Activated CD4-positive, CD25-positive, alpha-beta regulatory T cell treated with anti-CD3 and anti-CD28 coated beads, Interleukin-2, amount 50 U/mL, for 24 hours (primary cell): ENCODE measurements around the gene MYO15A.
"Not testable (repeated sequence)": the region's sequence is repeated elsewhere in the genome, so short reads cannot be mapped to it uniquely, and the experiment has no call there.

Experiments used
- ATAC-seq, 2 donors: fragments of 150-1000 bp; cut with Tn5 transposase; one replicate each; pipeline ENCODE4 v1.10.0; 2021; ENCODE audit warnings: mild to moderate bottlenecking in 1 of 2, moderate library complexity in 1 of 2

The MYO15A gene

DNA sequence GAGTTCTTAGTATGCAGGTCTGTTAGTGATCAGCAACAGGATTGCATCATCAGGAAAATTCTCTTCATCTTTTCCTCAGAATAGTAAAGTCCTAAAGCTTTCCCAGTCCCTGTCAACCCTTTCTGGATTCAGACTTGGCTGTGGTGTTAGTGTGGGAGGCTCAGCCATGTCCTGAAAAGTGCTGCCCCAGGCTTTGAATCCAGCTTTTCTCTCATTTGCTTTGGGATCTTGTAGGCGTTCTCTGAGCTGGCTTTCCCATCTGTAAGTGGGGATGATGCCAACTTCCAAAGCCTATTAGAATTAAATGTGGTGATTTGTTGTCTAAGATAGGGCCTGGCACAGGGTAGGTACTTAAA is 78.0 kb downstream of the MYO15A start:
- ATAC-seq = no peak

DNA sequence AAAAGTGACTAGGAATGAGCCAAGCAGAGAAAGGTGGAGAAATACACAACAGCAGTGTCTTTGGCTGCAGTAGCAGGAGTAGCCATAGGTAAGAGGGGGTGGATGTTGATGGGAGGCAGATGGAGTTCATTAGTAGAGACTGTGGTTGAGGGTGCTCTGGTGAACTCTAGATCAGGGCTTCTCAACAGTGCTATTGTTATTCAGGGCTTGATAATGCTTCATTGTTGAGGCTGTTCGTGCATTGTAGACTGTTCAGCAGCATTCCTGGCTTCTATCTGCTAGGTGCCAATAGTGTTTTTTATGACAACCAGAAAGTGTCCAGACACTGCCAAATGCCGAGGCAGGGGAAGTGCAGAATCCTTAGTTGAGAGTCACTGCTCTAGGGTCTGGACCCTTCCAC is 78.7 kb downstream of the MYO15A start:
- no peak for ATAC-seq

DNA sequence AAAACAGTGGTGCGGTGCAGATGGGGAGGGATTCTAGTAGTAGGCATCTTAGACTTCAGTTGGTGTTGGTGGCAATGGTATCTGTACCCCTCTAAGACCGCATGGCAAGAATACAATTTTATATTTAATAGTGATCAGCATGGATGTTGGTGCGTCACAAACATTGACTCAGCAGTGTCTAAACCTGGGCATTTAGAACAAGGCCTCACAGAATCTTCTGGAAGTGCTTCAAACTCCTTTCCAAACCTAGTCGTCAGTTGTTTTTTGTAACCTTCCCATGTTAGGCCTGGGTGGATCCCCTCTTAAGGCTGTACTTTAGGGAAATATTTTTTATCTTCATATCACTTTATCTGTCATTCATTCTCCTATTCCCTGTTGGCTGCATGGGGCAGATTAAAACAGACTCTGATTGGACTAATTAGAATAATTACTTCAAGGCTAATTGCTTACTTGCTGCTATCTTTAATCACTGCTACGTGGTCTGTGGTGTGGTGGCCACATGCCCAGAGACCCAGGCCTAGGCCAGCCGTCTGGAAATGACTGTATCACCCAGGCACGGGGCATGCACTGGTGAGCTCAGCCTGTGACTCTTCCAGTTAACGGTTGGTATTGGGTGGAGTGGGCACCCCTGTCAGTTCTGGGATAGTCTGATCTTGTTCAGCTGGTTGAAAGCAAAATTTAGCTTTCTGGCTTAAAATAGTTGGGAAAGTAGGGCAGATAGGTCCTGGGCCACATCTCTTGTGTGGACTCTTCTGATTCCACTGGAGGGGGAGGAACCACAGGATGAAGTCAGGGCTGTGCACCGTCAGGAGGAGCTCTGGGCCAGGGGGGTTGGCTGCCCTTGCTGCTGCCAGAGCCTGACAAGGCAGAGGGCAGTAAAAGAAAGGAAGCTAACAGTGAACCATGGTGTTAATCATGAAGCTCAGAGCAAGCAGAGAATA is 79.5 kb downstream of the MYO15A start:
- no peak for ATAC-seq

DNA sequence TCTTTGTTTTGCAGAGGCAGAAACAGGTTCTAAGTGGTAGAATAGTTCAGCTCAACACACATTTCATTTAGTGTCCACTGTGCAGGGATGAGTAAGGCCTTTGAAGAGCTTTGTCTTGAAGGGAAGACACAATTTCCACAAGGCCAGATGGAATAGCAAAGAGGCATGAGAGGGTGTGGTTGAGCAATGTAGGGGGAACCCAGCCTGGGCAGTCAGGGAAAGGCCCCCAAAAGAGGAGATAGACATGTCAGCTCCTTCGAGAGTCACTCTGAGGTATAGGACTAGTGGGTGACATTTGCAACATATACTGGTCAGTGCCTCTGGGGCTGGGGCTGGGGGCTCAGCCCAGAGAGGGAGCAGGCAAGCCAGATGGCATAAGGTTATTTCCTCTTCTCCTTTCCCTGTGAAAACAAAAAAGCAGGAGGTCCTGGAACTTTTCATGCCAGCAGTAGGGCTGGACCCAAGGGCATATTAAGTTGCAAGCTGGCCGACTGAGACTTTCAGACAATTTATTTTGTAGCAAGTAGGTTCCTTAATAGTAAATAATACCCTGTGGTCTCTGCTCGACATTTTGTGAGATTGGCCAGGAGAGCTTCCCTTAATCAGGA is 82.2 kb downstream of the MYO15A start:
- ATAC-seq = no peak

DNA sequence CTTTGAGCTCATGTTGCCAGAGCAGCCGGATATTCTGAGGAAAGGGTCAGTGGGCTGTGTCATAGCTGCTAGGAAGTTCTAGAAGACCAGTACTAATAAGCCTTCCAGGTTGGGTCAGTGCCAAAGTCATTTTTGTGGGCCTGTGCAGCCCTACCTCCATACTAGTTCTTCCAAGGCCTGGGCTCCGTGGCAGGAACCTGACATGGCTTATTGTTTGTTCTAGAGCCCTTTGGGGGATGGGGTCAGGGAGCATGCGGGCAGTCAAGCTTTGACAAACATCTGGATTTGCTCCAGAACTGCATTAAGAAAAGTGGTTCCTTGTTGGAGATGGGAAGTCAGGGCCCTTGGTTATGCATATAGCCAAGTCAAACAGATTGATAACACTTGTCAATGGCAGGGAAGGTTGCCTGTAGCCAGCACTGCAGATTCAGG is 82.7 kb downstream of the MYO15A start:
- no peak for ATAC-seq

DNA sequence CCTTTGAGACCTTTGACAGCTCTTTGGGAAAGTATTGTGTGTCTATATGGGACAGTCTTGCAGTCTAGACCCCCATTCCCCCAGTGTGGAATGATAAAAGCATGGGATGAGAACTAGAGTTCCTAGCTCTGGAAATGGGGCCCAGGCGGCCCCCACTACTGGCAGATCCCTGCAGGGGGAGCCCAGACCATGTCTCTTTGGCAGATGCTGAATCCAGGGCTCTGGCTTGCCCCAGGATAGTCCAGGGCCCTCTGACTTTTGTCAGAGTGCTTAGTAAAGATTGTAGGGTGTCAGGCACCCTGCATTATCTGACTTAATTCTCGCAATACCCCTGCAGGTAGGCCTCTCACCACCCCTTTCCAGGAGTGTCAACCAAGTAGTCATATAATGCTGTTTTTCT is 83.4 kb downstream of the MYO15A start:
- ATAC-seq = peak in 1 of 2 donors; percentile 34

DNA sequence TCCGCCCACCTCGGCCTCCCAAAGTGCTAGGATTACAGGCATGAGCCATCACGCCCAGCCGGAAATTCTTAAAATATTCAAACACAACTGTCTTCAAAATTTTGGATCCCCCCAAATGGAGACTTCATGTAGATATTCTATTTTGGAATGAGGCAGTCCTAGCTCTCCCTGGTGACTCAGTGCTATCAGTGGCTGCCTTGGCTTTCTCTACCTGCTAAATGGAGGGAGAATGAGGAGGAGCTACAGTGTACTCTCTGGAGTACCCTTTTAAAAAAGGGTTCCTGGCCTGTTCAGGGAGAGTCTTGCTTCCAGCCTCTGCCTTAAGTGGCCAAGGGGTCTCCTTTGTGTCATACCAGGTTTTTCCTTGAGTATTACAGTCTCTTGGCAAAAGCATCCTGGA is 85.8 kb downstream of the MYO15A start:
- no peak for ATAC-seq

DNA sequence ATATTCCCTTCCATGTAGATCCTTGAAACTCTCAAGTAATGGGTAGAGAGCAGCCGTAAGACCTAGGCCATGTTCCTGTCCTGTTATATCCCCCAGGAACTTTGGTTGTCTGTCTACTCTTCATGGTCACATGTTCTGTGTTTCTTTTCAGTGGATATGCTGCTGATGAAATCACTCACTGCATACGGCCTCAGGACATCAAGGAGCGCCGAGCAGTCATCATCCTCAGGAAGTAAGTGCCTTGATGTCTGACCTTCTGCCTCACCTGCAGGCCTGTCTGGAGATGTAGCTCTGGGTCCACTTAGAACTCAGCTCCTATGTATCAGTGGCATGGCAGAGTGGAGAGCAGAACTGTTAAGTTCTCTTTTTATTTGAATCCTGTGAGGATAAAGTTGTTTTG is 86.2 kb downstream of the MYO15A start:
- no peak for ATAC-seq

DNA sequence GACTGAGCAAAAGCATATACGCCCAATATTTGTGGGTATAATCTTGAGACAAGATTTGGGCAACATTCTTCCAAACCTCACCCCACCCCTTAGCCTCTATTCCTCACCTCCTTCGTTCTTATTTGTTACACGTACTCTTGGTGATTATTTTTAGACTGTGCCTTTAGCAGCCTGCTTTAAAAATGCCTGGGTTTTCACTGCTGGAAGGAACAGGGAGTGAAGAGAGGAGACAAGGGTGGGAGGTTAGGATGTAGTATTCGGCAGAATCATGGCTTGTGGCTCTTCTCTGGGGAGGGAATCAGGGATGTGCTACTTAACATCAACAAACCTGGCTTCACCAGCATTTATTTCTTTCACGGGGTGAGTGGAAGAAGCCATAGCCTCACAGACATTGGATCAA is 86.7 kb downstream of the MYO15A start:
- ATAC-seq = no peak

DNA sequence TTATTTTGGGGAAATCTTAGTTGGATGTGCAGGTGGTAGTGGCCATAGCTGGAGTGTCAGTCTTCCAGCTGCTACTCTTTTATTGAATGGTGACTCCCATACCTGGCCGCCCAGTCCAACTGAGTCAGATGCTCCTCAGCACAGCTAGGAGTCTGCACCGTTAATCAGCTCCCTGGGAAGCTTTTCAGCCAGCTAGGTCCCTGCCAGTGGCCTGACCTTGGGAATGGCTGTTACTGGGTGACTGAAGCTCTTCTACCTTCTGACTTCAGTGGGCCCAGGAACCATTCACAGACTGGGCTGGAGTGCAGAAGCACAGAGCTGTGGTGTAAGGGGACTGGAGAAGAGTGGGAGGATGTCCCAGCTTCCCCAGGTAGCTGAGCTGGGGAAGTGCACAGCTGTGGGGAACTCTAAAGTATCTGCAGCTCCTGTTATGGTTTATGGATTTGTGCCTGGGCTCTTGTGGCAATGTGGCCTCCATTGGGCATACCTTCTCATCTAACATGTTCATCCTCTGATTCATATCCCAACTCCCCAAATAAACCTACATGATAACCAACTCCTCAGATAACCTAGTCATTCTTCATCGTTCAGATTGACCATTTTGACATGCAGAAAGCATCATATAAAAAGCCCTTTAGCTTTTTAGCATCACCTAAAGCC is 89.1 kb downstream of the MYO15A start:
- no peak for ATAC-seq

DNA sequence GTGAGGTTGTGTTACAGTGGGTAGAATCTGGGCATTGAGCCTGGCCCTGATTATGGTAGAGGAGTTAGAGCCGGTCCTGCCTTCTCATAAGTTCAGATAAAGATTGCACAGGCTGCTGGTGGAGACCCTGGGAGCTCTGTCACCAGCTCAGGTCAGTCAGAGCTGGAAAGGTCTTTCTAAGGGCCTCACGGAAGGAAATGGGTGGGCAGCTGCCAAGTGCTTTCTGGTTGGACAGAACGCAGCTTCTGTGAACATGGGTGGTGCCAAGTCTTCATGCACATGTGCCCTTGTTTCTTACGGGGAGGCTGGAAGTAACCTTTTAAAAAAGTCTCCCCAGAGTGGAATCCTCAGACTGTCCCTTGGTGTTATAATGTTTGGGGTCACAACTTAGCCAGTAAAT is 90.0 kb downstream of the MYO15A start:
- ATAC-seq = no peak

DNA sequence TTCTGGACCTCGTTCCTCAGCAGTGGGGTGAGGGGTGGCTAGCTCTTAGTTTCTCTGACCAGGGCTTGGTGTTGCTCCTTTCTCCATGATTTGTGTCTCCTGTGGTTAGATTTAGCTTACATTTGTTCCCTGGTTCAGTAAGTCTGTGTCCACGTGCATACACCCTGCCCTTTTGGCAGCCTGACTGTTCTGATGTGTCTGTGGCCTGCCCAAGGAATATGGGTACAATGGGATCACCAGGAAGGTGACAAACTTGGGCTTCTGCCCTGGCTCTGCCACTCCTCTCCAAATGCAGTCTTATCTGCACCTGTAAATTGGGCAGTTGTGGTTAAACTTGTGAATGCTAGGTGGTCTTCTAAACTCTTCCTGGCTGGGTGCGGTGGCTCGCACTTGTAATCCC is 92.6 kb downstream of the MYO15A start:
- no peak for ATAC-seq

DNA sequence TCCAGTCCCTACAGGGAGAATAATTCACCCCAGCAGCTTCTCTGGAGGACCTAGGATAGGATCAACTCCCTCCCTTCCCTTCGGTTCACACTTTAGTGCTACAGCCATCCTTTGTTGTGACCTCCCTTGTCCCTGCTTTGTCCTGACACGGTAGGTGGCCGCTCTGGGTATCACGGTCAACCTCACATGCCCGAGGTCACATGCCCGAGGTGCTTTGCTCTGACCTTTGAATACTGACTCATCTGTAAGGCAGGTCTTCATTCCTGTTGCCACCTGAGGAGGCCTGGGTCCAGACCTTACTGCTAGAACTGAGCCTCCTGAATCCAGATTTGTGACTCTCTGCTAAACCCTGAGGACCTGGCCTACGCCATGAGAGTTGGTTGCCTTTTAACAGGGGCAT is 94.8 kb downstream of the MYO15A start:
- ATAC-seq = no peak

DNA sequence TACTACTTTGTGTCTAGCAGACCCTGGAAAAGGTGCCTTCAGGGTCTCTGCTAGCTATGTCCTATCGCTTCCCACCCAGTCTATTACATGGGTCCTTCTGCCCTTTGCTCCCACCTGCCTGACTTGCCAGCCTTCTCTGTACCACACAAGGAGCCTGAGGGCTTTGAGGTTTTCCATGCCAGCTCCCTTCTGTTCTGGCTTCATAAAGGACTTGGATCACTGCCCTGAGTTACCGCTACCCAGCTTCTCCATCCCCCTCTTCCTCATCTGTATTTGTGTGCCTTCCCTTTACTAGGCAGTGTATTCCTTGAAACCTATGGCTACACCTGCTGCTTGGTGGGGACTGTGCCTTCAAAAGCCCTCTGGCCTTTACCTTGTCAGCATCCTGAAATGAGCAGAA is 97.3 kb downstream of the MYO15A start:
- no peak for ATAC-seq

DNA sequence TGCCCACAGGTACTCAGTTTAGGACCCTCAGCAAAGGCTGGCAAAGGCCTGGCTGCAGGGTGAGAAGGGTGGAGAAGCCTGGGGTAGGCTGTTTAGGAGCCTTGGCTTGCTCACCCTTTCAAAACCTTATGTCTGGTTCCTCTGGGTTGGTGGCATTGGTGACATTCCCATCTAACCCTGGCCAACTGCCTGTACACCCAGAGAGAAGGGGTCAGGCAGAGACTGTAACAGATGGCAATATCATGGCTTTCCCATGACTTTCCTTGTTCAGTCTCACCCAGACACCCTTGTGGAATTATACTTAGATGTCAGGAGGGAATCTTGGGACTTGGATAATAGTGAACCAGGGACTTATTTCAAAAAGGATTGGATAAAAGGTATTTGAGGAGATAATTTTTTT is 98.4 kb downstream of the MYO15A start:
- ATAC-seq = no peak

DNA sequence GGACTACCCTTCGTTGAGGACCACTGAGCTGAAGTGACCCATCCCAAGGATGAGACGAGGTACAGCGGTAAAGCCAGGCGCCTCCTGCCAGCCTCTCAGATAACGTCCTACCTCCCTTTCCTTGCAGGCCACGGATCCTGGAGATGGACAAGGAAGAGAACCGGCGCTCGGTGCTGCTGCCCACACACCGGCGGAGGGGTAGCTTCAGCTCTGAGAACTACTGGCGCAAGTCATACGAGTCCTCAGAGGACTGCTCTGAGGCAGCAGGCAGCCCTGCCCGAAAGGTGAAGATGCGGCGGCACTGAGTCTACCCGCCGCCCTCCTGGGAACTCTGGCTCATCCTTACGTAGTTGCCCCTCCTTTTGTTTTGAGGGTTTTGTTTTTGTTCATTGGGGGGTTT is 99.5 kb downstream of the MYO15A start:
- no peak for ATAC-seq

DNA sequence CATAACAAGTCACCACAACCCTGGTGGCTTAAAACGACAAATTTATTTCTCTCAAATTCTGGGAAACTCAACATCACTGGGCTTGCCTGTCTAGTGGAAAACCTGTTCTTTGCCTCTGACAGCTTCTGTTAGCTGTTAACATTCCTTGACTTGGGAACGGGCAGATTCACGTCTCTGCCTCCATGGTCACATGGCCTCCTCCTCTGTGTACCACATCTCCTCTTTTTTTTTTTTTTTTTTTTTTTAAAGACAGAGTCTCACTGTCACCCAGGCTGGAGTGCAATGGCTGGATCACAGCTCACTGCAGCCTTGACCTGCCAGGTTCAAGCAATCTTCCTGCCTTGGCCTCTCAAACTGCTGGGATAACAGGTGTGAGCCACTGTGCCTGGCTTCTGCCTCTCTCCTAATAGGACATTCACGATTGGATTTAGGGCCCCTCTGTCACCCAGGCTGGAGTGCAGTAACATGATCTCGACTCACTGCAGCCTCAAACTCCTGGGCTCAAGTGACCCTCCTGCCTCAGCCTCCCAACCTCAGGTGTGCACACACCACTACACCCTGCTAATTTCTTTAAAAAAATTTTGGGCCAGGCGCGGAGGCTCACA is 105.2 kb downstream of the MYO15A start:
- ATAC-seq = no peak

DNA sequence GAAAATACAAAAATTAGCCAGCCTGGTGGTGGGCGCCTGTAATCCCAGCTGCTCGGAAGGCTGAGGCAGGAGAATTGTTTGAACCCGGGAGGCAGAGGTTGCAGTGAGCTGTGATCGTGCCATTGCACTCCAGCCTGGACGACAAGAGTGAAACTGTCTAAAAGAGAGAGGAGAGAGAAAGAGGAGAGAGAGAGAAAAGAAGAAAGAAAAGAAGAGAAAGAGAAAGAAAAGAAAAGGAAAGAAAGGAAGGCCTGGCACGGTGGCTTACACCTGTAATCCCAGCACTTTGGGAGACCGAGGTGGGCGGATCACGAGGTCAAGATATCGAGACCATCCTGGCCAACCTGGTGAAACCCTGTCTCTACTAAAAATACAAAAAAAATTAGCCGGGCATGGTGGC is 108.3 kb downstream of the MYO15A start:
- not testable (repeated sequence) for ATAC-seq

DNA sequence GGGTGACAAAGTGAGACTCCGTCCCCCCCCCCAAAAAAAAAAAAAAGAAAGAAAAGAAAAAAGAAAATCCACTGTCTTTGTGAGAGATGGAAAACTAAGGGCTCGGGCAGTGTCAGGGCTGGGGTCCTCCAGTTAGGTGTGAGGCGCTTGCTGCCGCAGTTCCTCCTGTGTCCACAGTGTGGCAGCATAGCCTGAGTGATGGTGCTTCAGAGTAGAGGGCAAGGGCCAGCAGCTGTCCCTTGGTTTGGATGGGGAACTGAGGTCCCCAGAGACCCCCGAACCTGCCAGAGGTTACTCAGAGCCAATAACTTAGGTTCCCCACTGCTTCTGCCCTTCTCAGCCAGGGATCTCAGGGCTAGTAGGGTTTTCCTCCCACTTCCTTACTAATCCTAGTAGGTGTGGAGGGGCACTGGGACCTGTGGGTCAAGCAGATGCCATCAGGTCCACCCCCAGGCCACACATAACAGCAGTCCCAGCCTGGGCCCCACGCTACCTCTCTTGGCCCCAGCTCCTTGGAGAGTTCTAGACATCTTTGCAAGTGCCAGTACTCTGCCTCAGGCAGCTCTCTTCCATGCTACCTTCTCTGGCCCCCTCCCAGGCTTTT is 109.0 kb downstream of the MYO15A start:
- peak; percentile 64 to 88 for ATAC-seq

DNA sequence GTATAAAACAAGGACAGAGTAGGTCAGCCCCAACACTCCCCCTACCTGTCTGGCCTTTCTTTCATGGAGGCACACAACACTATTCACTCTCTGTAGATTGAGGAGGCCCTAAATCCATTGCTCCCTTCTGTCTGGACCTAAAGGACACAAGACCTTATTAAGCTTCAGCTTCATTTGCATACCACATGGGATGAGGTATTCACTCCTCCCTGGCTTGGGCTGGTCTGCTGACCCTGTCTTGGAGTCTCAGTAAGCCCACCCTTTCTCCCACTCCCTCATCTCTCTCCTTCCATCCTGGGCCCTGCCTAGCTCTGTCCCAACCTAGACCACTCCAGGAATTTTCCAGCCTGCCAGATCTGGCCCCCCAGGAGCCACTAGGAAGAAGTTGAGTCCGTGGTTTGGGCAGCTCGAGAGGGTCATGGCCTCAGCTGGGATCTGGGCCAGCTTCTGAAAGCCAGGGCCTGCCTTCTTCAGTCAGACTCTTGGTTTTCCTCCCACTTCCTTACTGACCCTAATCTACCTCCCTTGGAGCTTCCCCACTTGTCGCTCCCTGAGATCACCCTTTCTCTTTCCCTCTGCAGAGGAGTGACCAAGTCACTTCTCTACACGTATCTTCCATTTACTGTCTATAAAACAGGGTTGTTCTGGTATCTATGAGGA is 110.3 kb downstream of the MYO15A start:
- ATAC-seq = no peak

DNA sequence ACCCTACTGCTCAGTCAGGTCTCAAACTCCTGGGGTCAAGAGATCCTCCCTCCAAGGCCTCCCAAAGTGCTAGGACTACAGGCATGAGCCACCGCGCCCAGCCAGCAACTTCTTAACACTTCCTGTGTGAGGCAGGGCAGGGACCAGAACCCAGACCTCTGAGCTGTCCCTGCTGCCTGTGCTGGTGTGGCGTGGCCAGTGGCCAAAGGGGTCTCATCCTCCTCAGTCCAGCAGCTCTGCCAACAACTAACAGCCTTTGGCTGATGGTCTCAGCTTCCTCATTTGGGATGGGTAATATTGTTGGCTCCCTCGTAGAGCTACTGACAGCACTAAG is 115.5 kb downstream of the MYO15A start:
- ATAC-seq = no peak

DNA sequence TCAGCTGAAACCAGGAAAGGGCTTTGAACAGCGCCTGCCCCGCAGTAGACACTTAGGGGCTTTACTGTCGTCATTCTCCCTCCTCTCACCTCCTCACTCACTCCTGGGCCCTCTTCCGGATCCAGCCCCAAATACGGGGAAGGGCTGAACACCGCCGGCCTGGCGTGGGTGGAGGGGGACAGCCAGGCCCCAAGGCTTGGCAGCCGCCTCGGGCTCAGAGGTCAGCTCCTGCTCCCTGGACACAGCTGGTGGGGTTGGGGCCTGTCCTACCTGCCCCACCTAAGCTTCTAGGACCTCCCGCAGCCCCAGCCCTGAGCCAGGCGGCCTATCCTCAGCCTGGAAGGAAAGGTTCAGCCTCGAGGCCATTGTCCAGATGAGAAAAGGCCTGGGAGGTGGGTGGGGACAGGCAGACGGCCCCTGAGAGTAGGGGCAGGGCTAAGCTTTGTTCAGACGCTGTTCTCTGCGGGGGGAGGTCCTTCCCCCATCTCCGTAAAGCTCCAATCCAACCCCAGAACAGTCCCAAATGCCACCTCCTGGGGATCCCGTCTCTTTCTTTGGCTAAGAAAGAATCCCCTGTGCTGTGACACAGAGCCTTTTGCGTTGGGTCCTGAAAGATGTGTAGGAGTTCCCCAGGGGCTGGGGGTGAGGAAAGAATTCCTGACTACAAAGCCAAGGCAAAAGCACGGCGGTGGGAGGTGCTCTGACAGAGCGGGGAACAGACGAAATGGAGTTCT is 116.0 kb downstream of the MYO15A start:
- ATAC-seq = no peak
